Keratinocyte (primary cell): ENCODE data around the gene DLG2. TPM values are rescaled to one million over a fixed set of nuclear protein-coding genes. Genes with fewer than 3 reads are reported as not detected.

ENCODE experiments used
- DNase-seq: peaks from one replicate; pipeline ENCODE4 v3.0.0-alpha.2; 2011; ENCODE audit warnings: low read depth, missing footprints, low spot score
- FAIRE-seq: peaks from 2 replicates; lab custom pipeline; 2011; peaks lifted over from hg19 to GRCh38; lab: Jason Lieb, UNC
- H2AFZ ChIP-seq: 2 replicates; pipeline ENCODE4 v1.6.0; 2012; ENCODE audit warnings: low read length, control low read depth, inconsistent platforms; ENCODE audit not compliant: control insufficient read depth
- H3K27ac ChIP-seq: 2 replicates; pipeline ENCODE4 v1.5.1; 2011; ENCODE audit warnings: low read length; ENCODE audit not compliant: control insufficient read depth, insufficient read depth
- H3K27me3 ChIP-seq: 3 replicates; pipeline ENCODE4 v1.6.0; 2011; ENCODE audit warnings: low read length; ENCODE audit not compliant: control insufficient read depth, insufficient read depth; ENCODE audit errors: extremely low read depth
- H3K36me3 ChIP-seq, 2 experiments: 2 replicates in 1 of 2; 3 replicates in 1 of 2; pipeline ENCODE4 v1.5.1; 2011; ENCODE audit warnings: low read length in 2 of 2, mild to moderate bottlenecking in 1 of 2; ENCODE audit not compliant: control insufficient read depth in 2 of 2, insufficient read depth in 2 of 2; ENCODE audit errors: extremely low read depth in 1 of 2
- H3K4me1 ChIP-seq: 3 replicates; pipeline ENCODE4 v1.5.1; 2011; ENCODE audit warnings: low read length; ENCODE audit not compliant: control insufficient read depth, insufficient read depth; ENCODE audit errors: extremely low read depth
- H3K4me2 ChIP-seq: 3 replicates; pipeline ENCODE4 v1.6.0; 2011; ENCODE audit warnings: low read depth, low read length; ENCODE audit not compliant: control insufficient read depth, insufficient read depth; ENCODE audit errors: extremely low read depth
- H3K4me3 ChIP-seq, 3 experiments: fragments of 200-600 bp in 1 of 3; sonication (generic) in 1 of 3; 2 replicates in 2 of 3; 3 replicates in 1 of 3; pipeline ENCODE4 v1.5.1; 2011 to 2016; ENCODE audit warnings: low read length in 3 of 3, mild to moderate bottlenecking in 3 of 3, control low read depth in 2 of 3, inconsistent platforms in 1 of 3, low read depth in 1 of 3, mixed read lengths in 1 of 3, mixed run types in 1 of 3, moderate library complexity in 1 of 3; ENCODE audit not compliant: control insufficient read depth in 2 of 3, insufficient read depth in 2 of 3; ENCODE audit errors: extremely low read depth in 1 of 3
- H3K79me2 ChIP-seq: 2 replicates; pipeline ENCODE4 v1.6.0; 2012; ENCODE audit warnings: low read length; ENCODE audit not compliant: control insufficient read depth, insufficient read depth
- H3K9ac ChIP-seq: 3 replicates; pipeline ENCODE4 v1.6.0; 2011; ENCODE audit warnings: low read length; ENCODE audit not compliant: control insufficient read depth, insufficient read depth; ENCODE audit errors: extremely low read depth
- H3K9me1 ChIP-seq: 3 replicates; pipeline ENCODE4 v1.6.0; 2011; ENCODE audit warnings: low read length; ENCODE audit not compliant: control insufficient read depth, insufficient read depth; ENCODE audit errors: extremely low read depth
- H3K9me3 ChIP-seq: 2 replicates; pipeline ENCODE4 v1.5.1; 2012; ENCODE audit warnings: low read depth, low read length; ENCODE audit not compliant: control insufficient read depth
- H4K20me1 ChIP-seq: 3 replicates; pipeline ENCODE4 v1.6.0; 2011; ENCODE audit warnings: low read length; ENCODE audit not compliant: control insufficient read depth, insufficient read depth; ENCODE audit errors: extremely low read depth
- CTCF ChIP-seq, 3 experiments: IDR thresholded peaks in 1 of 3; conservative IDR thresholded peaks in 1 of 3; optimal IDR thresholded peaks in 1 of 3; 2 replicates in 2 of 3; 3 replicates in 1 of 3; pipeline versions ENCODE3 to v1.5.1; 2011; ENCODE audit warnings: low read length in 3 of 3, mild to moderate bottlenecking in 3 of 3, moderate library complexity in 2 of 3, control low read depth in 1 of 3, inconsistent platforms in 1 of 3; ENCODE audit not compliant: insufficient read depth in 2 of 3; ENCODE audit errors: extremely low read depth in 1 of 3
- EZH2 ChIP-seq: IDR thresholded peaks from one replicate; pipeline ENCODE4 v1.6.1; 2012; ENCODE audit warnings: inconsistent platforms, mild to moderate bottlenecking, low read length, moderate library complexity
- dilution Hi-C: fragments of 300-500 bp; cut with MboI; formaldehyde crosslinking; loops from one replicate; pipeline ENCODE4 v1.7.0; 2020; ENCODE audit warnings: low sequenced_read_pairs; ENCODE audit not compliant: extremely low pct_ligation_motif_present
- polyA plus RNA-seq, 5 experiments: library from polyadenylated mRNA; depleted of rRNA in 3 of 5; stranded (reverse) in 3 of 5; stranded (forward) in 1 of 5; unstranded in 1 of 5; fragments of >200 nt; gene quantifications; 1 replicate in 1 of 5; 2 replicates in 3 of 5; 3 replicates in 1 of 5; pipeline versions ENCODE4 v1.2.1 to v1.2.3, GENCODE V29; 2011 to 2012; ENCODE audit warnings: missing spikeins in 2 of 5, low read depth in 1 of 5, low replicate concordance in 1 of 5

The DLG2 gene
- polyA plus RNA-seq, 1 donor (not counting 4 experiments of a cell fraction or from before 2014, with no cell fraction given): 0.55 TPM

GRCh38 chr11:84316866-84317555 lies 1310.1 kb downstream of the DLG2 start:
- no peaks in the 10 kb centered on the region for H3K4me1 ChIP-seq
- no peak overlapping the region for H3K4me3 ChIP-seq
- no peaks in the 10 kb centered on the region for H3K79me2 ChIP-seq
- H3K4me2 ChIP-seq: no peak overlapping the region
- no peak for TF ChIP-seq EZH2
- no peak for TF ChIP-seq CTCF (optimal IDR thresholded peaks at IDR 0.05 in 1 of 3, IDR thresholded peaks at IDR 0.05 in 1 of 3, conservative IDR thresholded peaks at IDR 0.05 in 1 of 3; ENCODE audit: extremely low read depth in 1 of 3, insufficient read depth in 2 of 3, low read length in 3 of 3)
- H3K9me3 ChIP-seq: no peaks in the 10 kb centered on the region
- dilution Hi-C loops: no loop called here
- no peak overlapping the region for H2AFZ ChIP-seq
- no peak overlapping the region for H3K9ac ChIP-seq
- no peak for DNase-seq
- H3K27me3 ChIP-seq: no peaks in the 10 kb centered on the region
- H3K9me1 ChIP-seq: no peaks in the 10 kb centered on the region
- H3K27ac ChIP-seq: no peak overlapping the region
- H4K20me1 ChIP-seq: no peaks in the 10 kb centered on the region
- FAIRE-seq: no peak
- no peaks in the 10 kb centered on the region for H3K36me3 ChIP-seq

GRCh38 chr11:84313830-84314359 lies 1313.2 kb downstream of the DLG2 start:
- FAIRE-seq: no peak
- H3K4me3 ChIP-seq: no peak overlapping the region

More at GRCh38 chr11:84313830-84314359, 1313.2 kb downstream of the DLG2 start:
- DNase-seq: no peak
- Histone ChIP-seq H4K20me1 (no peaks in the 10 kb centered on the region), H3K27me3 (no peaks in the 10 kb centered on the region), H3K9ac (no peak overlapping the region), H3K9me3 (no peaks in the 10 kb centered on the region), H3K4me2 (no peak overlapping the region), H3K36me3 (no peaks in the 10 kb centered on the region), H3K27ac (no peak overlapping the region), H2AFZ (no peak overlapping the region), H3K4me1 (no peaks in the 10 kb centered on the region), H3K9me1 (no peaks in the 10 kb centered on the region), H3K79me2 (no peaks in the 10 kb centered on the region)
- dilution Hi-C loops: no loop called here
- no peak for TF ChIP-seq CTCF (optimal IDR thresholded peaks at IDR 0.05 in 1 of 3, IDR thresholded peaks at IDR 0.05 in 1 of 3, conservative IDR thresholded peaks at IDR 0.05 in 1 of 3; ENCODE audit: extremely low read depth in 1 of 3, insufficient read depth in 2 of 3, low read length in 3 of 3)
- TF ChIP-seq EZH2: no peak
